Measurements from ENCODE around the gene FAM168A. TPM values are rescaled to one million over a fixed set of nuclear protein-coding genes. Genes with fewer than 3 reads are reported as not detected.
"Not testable (repeated sequence)": the region's sequence is repeated elsewhere in the genome, so short reads cannot be mapped to it uniquely, and the experiment has no call there.

Gene FAM168A
- total RNA-seq, 1 donor from 2014 or later, result 25.6 TPM

- ATAC-seq (ENCODE audit: poor library complexity) (no peak), DNase-seq (no peak)
- intact Hi-C loops (cut with DNase I), result loop anchor here (10.0 kb wide), 1 partner anchor 114 kb away; no protein-coding TSS in a partner anchor
Observed at GRCh38 chr11:73598719-73599379, 937 bp upstream of the FAM168A start.

DNA sequence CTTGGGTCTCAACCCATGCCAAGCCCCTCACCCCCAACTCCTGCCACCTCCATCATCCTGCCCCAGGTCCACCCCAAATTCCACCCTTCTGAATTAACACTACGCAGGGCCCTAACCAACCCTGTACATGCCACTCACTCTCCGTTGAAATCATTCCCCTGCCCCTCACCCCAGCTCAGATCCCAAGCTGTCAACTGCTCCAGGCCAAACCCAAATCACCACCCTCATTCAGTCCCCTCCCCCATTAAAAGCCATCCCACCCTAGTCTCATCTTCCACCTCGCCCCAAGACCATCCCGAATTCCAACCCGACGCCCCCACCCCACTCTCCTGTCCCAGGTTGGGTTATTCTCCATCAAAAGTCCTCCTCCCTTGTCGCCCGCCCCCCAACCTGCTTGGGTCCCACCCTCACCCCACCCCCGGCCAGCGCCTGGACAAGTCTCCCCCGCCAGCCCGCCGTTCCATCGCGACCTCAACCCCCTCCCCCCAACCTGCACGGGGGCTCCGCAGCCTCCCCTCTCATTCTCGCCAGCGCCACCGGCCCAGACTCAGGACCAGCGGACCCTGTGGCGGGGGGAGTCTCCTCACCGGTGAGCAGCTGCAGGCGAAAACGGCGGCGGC, 466 bp downstream of the FAM168A start:
- peak; percentile 5 for ATAC-seq (ENCODE audit: poor library complexity)
- intact Hi-C loops (cut with DNase I), result loop anchor here (10.0 kb wide), 1 partner anchor 113 kb away; no protein-coding TSS in a partner anchor
- no peak for DNase-seq

- DNase-seq, result no peak
- no peak for ATAC-seq (ENCODE audit: poor library complexity)
- intact Hi-C loops (cut with DNase I), result loop anchor here (10.0 kb wide), 1 partner anchor 112 kb away; no protein-coding TSS in a partner anchor
Observed at GRCh38 chr11:73596547-73596946, 1.4 kb downstream of the FAM168A start.

GRCh38 chr11:73592640-73593039, 5.3 kb downstream of the FAM168A start:
- intact Hi-C loops (cut with DNase I), result loop anchor here (10.0 kb wide), 1 partner anchor 108 kb away; no protein-coding TSS in a partner anchor
- DNase-seq (no peak), ATAC-seq (ENCODE audit: poor library complexity) (no peak)

GRCh38 chr11:73591743-73592142, 6.2 kb downstream of the FAM168A start:
- DNase-seq (no peak), ATAC-seq (ENCODE audit: poor library complexity) (no peak)
- intact Hi-C loops (cut with DNase I), result loop anchor here (10.0 kb wide), 1 partner anchor 107 kb away; no protein-coding TSS in a partner anchor

DNA sequence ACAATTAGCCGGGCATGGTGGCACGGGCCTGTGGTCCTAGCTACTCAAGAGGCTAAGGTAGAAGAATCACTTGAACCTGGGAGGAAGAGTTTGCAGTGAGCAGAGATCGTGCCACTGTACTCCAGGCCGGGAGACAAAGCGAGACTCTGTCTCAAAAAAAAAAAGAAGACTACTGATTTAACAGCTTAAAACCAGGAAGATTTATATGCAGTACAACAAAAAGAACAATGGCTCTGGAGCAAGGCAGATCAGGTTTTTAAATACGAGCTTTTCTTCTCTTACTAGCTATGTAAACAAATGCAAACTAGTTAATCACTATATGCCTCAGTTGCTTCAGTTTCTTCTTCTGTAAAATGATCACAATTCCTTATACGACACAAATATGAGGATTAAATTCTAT, 6.9 kb downstream of the FAM168A start:
- ATAC-seq (ENCODE audit: poor library complexity) (no peak), DNase-seq (no peak)
- intact Hi-C loops (cut with DNase I), result loop anchor here (10.0 kb wide), 1 partner anchor 106 kb away; no protein-coding TSS in a partner anchor

DNA sequence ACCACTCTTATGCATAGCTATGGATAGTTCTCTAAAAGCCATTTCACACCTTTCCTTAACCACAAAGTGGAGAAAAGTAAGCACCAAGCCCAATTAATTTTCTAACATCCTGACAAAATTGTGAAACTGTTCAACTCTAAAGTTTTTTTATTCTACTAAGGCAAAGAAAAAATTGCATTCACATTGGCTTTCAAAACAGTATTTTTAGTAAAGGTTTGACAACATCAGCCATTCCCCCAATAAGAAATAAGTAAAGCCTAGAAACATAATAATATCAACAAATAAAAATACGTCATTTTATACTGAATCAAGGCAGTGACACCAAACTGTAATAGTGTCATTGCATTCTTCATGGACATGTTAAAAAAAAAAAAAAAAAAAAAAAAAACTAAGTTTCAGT, 11.1 kb downstream of the FAM168A start:
- DNase-seq (no peak), ATAC-seq (ENCODE audit: poor library complexity) (no peak)
- intact Hi-C loops (cut with DNase I), result no loop called here

- no peak for DNase-seq
- no peak for ATAC-seq (ENCODE audit: poor library complexity)
- intact Hi-C loops (cut with DNase I), result no loop called here
Observed at GRCh38 chr11:73585834-73586575, 11.9 kb downstream of the FAM168A start.

DNA sequence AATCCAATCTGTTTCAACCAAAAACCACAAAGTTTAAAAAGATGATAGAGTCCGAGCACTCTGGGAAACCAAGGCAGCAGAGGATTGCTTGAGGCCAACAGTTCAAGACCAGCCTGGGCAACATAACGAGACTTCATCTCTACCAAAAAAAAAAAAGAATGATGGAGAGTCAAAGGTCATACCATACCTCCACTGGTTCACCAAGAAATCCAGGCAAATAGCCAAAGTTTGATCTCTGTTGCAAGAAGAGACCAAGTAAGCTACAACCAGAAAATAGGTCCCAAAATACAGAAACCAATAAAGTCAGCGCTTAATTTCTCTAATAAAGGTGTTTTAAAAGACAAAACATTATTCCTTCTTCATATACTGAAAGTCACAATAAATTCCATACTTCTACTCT, 13.1 kb downstream of the FAM168A start:
- intact Hi-C loops (cut with DNase I), result no loop called here
- no peak for ATAC-seq (ENCODE audit: poor library complexity)
- no peak for DNase-seq

- intact Hi-C loops (cut with DNase I), result no loop called here
- DNase-seq, result no peak
- ATAC-seq (ENCODE audit: poor library complexity), result no peak
Observed at GRCh38 chr11:73582653-73583052, 15.3 kb downstream of the FAM168A start.

- ATAC-seq (ENCODE audit: poor library complexity); DNase-seq; intact Hi-C loops (cut with DNase I): not testable (repeated sequence)
Observed at GRCh38 chr11:73580749-73581148, 17.2 kb downstream of the FAM168A start.

GRCh38 chr11:73579641-73580434, 18.1 kb downstream of the FAM168A start:
- DNase-seq (no peak), ATAC-seq (ENCODE audit: poor library complexity) (no peak)
- intact Hi-C loops (cut with DNase I), result no loop called here

- ATAC-seq (ENCODE audit: poor library complexity) (no peak), DNase-seq (no peak)
- intact Hi-C loops (cut with DNase I), result no loop called here
Observed at GRCh38 chr11:73578592-73579185, 19.2 kb downstream of the FAM168A start.

- DNase-seq (no peak), ATAC-seq (ENCODE audit: poor library complexity) (no peak)
- intact Hi-C loops (cut with DNase I), result no loop called here
Observed at GRCh38 chr11:73577496-73577917, 20.4 kb downstream of the FAM168A start.

DNA sequence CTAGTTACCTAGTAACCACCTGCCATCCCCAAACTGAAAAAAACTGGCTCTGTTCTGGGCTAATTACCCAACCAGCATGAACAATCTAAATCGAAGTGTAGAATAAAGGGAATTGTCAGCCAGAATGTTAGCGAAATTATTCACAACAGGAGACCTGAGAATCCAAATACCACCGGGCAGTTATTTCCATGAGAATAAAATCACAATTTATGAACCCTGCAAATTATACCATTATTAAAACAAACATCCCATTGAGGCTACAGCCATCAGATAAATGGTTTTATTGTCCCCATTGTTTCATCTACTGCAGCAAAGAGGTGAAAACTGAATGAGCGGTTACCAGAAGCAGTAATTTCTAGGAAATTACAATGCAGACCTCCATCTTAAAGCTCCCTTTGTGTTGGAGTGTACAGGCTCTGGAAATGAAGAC, 21.7 kb downstream of the FAM168A start:
- ATAC-seq (ENCODE audit: poor library complexity) (no peak), DNase-seq (no peak)
- intact Hi-C loops (cut with DNase I), result no loop called here

GRCh38 chr11:73571982-73572381, 25.9 kb downstream of the FAM168A start:
- DNase-seq; intact Hi-C loops (cut with DNase I); ATAC-seq (ENCODE audit: poor library complexity): not testable (repeated sequence)

DNA sequence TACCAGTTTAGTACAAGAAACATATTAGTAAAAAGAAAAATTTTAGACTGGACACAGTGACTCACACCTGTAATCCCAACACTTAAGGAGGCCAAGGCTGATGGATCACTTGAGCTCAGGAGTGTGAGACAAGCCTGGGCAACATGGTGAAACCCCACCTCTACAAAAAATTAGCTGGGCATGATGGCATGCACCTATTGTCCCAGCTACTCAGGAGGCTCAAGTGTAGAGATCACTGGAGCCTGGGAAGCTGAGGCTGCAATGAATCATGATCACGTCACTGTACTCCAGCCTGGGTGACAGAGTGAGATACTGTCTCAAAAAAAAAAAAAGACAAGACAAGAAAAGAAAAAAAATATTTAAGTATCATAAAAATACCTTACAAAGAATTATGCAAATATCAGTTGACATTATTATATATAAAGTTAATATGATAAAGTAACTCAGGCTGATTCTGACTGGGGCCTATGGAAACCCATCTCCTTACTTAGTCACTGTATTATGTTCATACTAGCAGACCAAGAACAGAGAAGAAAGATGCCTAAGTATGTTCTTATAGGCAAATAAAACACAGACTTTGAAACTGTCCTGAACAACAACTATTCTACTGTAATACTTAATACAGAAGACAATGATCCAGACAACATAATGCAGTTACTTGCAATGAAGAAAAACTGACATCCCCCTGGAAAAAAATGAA, 27.3 kb downstream of the FAM168A start:
- intact Hi-C loops (cut with DNase I), result no loop called here
- ATAC-seq (ENCODE audit: poor library complexity), result no peak
- DNase-seq, result no peak
